Measurements from ENCODE around the gene PIH1D1. TPM values are rescaled to one million over a fixed set of nuclear protein-coding genes. Genes with fewer than 3 reads are reported as not detected.

The PIH1D1 gene
- total and polyA plus RNA-seq, 2 of the 13 experiments (the other 11 are each of a cell fraction or from before 2014, with no cell fraction given): 110 to 137 TPM

GRCh38 chr19:49473868-49474541 is 22.4 kb upstream of the PIH1D1 start, which contains the start of gene FLT3LG (continued):
- TF ChIP-seq ZNF768 (CRISPR knock-in tag; IDR thresholded peaks at IDR 0.05) (peak; percentile 28; the same call in 1 of the 2 replicates), RNF2 (conservative IDR thresholded peaks at IDR 0.05; ENCODE audit: low read depth) (peak; percentile 37; the same call in 1 of the 2 replicates), CBX5 (CRISPR knock-in tag; IDR thresholded peaks at IDR 0.05; ENCODE audit: borderline replicate concordance) (no peak), ZNF562 (CRISPR knock-in tag; IDR thresholded peaks at IDR 0.05; ENCODE audit: borderline replicate concordance) (no peak), HOXA5 (CRISPR knock-in tag; IDR thresholded peaks at IDR 0.05) (0 out of 2 replicates have a peak, but pooled peaks have one; percentile 44), MAFK (conservative IDR thresholded peaks at IDR 0.05 in 1 of 2, IDR thresholded peaks at IDR 0.05 in 1 of 2; ENCODE audit: low read length in 2 of 2) (no peak), FIP1L1 (IDR thresholded peaks at IDR 0.05; ENCODE audit: borderline replicate concordance, insufficient read depth, low read depth, low read length) (no peak), POLR2AphosphoS2 (IDR thresholded peaks at IDR 0.05; ENCODE audit: low read depth, low read length) (no peak), IRX3 (CRISPR knock-in tag; IDR thresholded peaks at IDR 0.05; ENCODE audit: borderline replicate concordance, low read depth) (no peak), ATF7-NPFF (CRISPR knock-in tag; IDR thresholded peaks at IDR 0.05; ENCODE audit: low read depth) (no peak), TFAP4 (IDR thresholded peaks at IDR 0.05; ENCODE audit: borderline replicate concordance, low read depth) (peak; percentile 38; the same call in 1 of the 2 replicates), KMT2B (CRISPR knock-in tag; IDR thresholded peaks at IDR 0.05) (no peak), KMT2A (CRISPR knock-in tag; IDR thresholded peaks at IDR 0.05) (no peak)
- TF ChIP-seq, protein P1, sequence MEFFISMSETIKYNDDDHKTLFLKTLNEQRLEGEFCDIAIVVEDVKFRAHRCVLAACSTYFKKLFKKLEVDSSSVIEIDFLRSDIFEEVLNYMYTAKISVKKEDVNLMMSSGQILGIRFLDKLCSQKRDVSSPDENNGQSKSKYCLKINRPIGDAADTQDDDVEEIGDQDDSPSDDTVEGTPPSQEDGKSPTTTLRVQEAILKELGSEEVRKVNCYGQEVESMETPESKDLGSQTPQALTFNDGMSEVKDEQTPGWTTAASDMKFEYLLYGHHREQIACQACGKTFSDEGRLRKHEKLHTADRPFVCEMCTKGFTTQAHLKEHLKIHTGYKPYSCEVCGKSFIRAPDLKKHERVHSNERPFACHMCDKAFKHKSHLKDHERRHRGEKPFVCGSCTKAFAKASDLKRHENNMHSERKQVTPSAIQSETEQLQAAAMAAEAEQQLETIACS (CRISPR knock-in tag; IDR thresholded peaks at IDR 0.05): no peak
- TF ChIP-seq, protein P2, sequence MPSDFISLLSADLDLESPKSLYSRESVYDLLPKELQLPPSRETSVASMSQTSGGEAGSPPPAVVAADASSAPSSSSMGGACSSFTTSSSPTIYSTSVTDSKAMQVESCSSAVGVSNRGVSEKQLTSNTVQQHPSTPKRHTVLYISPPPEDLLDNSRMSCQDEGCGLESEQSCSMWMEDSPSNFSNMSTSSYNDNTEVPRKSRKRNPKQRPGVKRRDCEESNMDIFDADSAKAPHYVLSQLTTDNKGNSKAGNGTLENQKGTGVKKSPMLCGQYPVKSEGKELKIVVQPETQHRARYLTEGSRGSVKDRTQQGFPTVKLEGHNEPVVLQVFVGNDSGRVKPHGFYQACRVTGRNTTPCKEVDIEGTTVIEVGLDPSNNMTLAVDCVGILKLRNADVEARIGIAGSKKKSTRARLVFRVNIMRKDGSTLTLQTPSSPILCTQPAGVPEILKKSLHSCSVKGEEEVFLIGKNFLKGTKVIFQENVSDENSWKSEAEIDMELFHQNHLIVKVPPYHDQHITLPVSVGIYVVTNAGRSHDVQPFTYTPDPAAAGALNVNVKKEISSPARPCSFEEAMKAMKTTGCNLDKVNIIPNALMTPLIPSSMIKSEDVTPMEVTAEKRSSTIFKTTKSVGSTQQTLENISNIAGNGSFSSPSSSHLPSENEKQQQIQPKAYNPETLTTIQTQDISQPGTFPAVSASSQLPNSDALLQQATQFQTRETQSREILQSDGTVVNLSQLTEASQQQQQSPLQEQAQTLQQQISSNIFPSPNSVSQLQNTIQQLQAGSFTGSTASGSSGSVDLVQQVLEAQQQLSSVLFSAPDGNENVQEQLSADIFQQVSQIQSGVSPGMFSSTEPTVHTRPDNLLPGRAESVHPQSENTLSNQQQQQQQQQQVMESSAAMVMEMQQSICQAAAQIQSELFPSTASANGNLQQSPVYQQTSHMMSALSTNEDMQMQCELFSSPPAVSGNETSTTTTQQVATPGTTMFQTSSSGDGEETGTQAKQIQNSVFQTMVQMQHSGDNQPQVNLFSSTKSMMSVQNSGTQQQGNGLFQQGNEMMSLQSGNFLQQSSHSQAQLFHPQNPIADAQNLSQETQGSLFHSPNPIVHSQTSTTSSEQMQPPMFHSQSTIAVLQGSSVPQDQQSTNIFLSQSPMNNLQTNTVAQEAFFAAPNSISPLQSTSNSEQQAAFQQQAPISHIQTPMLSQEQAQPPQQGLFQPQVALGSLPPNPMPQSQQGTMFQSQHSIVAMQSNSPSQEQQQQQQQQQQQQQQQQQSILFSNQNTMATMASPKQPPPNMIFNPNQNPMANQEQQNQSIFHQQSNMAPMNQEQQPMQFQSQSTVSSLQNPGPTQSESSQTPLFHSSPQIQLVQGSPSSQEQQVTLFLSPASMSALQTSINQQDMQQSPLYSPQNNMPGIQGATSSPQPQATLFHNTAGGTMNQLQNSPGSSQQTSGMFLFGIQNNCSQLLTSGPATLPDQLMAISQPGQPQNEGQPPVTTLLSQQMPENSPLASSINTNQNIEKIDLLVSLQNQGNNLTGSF (CRISPR knock-in tag; IDR thresholded peaks at IDR 0.05): no peak
- TF ChIP-seq, protein P3, sequence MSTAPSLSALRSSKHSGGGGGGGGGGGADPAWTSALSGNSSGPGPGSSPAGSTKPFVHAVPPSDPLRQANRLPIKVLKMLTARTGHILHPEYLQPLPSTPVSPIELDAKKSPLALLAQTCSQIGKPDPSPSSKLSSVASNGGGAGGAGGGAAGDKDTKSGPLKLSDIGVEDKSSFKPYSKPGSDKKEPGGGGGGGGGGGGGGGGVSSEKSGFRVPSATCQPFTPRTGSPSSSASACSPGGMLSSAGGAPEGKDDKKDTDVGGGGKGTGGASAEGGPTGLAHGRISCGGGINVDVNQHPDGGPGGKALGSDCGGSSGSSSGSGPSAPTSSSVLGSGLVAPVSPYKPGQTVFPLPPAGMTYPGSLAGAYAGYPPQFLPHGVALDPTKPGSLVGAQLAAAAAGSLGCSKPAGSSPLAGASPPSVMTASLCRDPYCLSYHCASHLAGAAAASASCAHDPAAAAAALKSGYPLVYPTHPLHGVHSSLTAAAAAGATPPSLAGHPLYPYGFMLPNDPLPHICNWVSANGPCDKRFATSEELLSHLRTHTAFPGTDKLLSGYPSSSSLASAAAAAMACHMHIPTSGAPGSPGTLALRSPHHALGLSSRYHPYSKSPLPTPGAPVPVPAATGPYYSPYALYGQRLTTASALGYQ (CRISPR knock-in tag; IDR thresholded peaks at IDR 0.05): no peak
- TF ChIP-seq, protein P4, sequence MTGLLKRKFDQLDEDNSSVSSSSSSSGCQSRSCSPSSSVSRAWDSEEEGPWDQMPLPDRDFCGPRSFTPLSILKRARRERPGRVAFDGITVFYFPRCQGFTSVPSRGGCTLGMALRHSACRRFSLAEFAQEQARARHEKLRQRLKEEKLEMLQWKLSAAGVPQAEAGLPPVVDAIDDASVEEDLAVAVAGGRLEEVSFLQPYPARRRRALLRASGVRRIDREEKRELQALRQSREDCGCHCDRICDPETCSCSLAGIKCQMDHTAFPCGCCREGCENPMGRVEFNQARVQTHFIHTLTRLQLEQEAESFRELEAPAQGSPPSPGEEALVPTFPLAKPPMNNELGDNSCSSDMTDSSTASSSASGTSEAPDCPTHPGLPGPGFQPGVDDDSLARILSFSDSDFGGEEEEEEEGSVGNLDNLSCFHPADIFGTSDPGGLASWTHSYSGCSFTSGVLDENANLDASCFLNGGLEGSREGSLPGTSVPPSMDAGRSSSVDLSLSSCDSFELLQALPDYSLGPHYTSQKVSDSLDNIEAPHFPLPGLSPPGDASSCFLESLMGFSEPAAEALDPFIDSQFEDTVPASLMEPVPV (CRISPR knock-in tag; IDR thresholded peaks at IDR 0.05): 0 out of 2 replicates have a peak, but pooled peaks have one; percentile 61
